ENCODE measurements around the gene LINGO1.

Gene LINGO1

DNA sequence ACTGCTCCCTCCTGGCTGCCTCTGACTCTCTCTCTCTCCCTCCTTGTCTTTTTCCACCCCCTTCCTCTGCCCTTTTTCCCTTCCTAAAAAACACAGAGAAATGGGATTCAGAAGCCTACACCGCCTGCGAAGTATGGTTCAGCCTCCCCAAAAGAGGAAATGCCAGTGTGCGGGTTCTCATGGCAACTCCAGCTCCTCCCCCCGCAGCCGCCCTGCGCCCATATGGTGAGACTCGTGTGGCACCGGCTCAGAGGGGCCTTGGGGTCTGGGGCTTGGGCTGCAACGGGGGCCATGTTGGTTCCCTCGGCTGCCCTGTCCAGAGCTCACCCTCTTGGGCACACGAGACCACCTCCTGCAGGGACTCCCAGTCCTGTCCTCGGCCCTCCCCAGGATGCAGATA, 23.6 kb upstream of the LINGO1 start:
- no peak for DNase-seq (ENCODE audit: low spot score)

DNA sequence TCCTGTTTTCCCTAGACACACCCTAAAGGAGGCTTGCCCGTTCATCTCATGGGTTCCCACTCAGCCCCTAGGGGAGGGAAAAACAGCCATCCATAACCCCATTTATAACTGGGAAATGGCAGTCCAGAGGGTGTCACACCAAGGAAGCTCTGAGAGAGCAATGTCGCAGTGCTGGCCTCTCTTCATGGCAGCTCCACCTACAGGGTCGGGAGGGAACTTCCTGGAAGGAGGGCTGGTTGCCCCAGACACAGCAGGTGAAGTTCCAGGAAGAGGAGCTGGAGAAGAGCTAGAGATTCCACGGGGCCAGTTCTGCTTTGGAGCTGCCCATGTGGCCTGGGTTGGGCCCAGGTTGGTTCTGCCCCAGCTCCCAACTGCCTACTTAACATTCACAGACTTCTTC, 22.3 kb upstream of the LINGO1 start:
- no peak for DNase-seq (ENCODE audit: low spot score)

DNA sequence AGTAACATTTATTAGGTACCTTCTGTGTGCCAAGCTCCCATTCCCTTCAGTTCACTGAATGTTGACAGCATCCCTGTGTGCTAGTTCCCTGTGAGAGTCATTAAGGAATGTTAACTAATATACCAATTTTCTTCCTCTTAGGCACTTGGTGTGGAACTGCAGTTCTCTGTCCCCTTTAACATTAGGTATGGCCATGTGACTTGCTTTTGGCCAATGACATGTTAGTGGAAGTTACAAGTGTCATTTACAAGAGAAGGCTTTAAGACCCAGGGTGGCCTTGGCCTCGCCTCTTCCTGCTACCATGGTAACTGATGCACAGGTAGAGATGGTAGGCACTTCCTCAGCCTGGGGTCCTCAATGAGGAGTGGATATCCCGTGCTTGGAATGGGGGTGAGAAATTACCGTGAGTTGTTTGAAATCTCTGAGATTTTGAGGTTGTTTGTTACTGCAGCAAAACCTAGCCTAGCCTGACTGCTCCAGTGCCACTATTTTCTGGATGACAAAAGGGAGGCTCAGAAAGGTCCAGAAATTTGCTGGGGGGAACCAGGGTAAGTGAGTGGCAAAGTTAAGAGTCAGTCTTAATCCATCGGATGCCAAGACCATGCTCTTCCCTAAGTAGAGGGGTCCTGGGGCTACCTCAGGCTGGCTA, 21.2 kb upstream of the LINGO1 start:
- no peak for DNase-seq (ENCODE audit: low spot score)

DNA sequence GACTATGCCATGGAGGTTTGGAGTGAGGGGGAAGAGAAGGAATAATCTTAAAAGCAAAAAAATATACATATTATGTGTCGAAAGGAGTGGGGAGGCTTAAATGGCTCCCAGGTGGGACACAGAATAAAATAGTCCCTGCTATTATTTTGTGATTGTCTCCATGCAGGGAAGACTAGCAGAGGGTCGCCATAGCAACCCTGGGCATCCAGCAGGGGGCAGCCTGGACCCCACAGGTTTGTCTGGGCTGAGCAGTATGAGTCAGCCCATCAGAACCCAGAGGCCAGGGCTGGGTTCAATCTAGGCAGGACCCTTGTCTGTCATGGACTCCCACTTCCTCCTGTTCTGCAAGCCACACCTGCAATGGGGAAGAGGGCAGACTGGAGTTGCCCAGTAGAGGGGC, 17.6 kb upstream of the LINGO1 start:
- no peak for DNase-seq (ENCODE audit: low spot score)

DNA sequence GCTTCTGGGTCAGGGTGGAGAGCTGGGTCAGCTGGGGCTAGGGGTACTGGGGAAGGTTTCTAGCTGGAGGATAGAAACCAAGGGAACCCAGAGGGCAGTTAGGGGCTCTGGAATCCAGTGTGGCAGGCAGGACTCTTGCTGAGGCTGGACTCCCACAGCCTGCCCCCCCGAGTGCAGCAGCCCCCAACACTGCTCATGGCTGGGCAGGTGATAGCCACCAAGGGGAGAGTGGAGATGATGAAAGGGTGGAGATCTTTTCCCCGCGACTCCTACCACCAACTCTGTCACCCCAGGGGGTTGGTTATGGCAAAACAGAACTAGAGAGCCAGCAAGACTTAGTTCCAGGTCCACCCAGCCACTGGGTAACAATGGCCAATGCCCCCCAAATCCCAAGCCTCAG, 16.9 kb upstream of the LINGO1 start:
- no peak for DNase-seq (ENCODE audit: low spot score)

DNA sequence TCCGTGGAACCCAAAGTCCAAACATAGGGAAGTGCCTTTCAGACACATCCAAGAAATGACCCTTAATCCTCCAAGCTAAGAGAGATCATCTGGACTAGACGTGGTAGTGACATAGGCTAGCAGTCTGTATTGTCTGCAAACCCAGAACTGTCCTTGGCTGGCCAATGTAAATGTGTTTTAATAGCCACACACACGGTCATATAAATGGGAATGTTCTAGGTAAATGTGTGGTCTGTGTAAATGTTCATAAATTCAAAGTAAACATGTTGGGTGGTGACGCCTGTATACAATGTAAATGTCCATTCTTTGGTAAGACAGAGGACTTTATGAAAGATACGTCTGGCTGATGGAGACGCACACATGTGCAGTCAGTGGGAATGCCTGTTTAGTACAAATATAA, 16.3 kb upstream of the LINGO1 start:
- DNase-seq (ENCODE audit: low spot score), result no peak

DNA sequence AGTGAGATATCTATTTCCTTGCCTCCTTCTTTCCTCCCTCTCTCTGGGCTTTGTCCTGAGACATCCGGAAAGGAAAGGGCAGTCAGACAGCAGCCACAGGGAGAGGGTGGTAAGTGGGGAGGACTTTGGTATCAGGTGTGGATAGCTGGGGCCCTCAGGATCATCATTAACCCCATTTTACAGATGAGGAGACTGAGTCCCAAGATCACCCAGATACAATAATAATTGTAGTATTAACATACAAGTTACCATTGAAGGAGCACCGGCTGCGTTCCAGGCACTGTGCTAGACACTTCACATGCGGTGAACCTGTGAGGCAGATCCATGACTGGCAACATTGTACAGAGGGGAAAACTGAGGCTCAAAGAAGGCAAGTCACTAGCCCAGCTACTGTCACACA, 15.2 kb upstream of the LINGO1 start:
- DNase-seq (ENCODE audit: low spot score), result no peak

DNA sequence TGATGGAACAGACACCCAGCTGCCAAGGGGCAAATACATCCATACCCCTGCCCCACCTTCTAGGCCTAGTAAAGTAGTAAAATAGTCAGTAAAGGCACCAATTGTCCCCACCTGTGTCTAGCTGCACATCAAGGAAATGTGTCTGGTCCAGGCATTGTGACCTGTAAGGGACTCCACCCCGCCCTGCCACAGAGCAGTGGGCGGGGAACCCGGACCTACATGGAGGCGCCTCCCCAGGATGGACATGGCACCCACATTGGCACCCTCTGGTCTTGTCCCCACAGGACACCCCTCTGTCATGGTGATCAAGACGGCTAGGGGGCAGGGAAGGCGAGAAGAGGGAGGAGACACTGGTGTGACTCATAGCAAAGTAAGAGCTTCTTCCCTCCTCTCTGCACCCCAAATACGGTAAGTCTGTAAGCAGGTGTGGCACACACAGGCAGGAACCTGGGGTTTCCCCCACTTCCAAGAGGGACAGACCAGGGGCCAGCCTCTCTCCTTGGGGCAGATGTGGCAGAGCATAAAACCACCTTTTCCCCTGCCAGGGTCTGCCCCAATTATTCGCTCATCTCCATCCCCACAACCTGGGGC, 13.5 kb upstream of the LINGO1 start:
- no peak for DNase-seq (ENCODE audit: low spot score)

DNA sequence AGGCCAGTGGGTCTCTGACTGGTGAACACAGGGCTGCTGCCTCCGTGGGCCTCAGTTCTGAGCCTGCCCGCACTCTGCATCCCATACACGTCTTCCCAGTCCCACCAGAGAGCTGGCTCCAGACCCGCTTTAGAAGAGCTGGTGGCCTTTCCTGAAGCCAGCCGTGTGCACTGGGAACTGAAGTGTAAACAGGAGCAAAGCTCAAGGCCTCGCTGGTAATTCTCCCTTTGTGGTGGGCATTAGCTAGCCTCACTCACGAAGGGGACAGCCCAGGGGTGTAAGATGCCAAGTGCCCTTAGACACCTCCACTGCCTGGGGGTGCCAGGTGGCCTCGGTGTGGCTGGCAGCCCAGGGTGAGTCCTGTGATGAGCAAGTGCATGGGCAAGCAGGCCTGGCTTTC, 12.9 kb upstream of the LINGO1 start:
- DNase-seq (ENCODE audit: low spot score), result no peak

DNA sequence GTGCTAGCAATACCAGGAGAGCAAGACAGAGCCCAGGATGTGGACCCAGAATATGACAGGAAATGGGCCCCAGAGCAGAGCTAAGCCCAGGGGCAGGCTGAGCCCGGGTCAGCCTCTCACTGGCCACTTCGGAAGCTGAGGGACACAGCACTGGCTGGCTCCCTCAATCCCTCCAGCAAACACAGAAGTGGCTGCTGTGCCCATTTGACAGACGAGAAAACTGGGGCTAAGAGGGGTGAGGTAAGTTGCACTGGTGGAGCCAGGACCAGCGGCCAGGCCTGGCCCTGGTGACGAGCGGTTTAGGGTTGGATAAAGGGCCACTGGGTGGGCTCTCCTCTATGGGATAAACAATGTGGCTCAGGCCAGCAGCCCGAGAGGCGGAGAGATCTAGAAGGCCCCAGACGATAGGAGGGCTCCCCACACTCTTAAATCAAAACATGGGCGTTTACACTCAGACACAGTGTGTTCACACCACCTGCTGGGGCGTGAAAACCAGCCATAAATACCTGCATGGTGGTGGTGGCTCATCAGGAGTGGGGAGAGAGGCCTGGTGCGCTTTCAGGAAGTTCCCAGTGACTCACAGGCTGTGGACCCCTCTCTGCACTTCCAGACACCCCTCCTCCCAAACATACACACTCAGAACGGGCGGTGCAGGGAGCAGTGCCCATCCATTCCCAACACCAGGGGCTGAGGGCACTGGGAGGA, 12.0 kb upstream of the LINGO1 start:
- DNase-seq (ENCODE audit: low spot score), result no peak

DNA sequence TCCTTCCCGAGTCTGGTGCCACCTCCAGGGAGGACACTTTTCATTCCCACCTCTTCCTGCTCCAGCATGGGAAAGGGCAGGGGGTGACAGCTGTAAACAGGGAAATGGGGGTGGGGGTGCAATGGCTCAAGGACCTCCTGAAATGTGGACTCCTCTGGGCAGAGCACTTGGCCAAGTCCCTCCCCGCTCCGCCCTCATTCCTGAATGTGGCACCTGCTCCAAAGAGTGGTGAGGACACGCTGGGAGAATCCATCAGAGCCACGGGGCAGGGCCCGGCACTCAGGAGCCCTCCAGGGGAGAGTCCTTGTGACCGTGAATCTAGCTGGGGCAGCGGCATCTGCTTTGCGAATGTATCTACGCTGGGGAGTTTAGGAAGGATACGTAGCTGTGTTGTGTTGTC, 11.1 kb upstream of the LINGO1 start:
- no peak for DNase-seq (ENCODE audit: low spot score)

DNA sequence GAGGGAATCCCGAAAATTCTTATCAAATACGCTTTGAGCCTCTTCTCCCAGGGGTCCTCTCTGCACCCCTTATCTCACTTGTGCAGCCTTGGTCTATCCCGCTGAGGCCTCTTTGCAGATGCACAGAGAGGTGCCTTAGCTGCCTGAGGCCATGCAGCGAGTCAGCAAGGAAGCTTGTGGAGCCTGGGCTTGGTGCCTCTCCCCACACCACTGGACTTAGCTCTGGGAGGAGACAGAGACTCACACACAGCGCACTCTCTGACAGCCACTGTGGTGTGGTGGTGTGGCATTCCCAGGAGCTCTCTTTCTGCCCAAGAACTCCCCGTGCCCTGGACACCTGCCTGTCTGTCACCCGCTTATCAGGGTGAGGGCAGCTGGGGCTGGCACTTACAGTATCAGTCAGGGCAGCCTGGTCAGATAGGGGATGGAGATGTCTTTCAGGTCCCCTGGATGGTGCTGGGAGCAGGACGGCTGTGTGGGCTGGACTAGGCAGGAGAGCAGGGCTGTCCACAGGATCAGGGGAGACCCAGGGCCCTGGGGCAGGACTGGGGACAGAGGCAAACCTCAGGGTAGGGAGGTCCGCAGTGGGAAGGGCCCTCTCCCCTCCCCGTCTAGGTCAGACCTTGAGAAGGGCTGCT, 10.2 kb upstream of the LINGO1 start:
- DNase-seq (ENCODE audit: low spot score), result no peak

DNA sequence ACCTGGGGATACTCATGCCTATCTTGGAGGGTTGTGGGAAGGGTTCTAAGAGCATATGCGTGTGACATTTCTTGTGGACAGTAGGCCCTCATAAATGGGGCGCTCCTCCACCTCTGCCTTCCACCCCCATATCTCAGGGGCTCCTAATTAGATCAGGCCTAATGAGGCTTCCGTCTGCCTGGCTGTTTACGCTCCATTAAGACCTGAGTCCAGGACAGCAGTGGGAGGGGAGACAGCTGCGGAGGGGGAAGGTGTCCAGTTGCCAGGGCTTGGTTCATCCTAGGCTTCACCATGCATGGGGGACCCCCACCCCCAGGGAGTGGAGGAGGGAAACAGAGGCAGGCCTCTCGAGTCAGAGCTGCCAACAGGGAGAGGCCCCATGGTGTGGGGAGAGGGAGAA, 9.3 kb upstream of the LINGO1 start:
- no peak for DNase-seq (ENCODE audit: low spot score)

DNA sequence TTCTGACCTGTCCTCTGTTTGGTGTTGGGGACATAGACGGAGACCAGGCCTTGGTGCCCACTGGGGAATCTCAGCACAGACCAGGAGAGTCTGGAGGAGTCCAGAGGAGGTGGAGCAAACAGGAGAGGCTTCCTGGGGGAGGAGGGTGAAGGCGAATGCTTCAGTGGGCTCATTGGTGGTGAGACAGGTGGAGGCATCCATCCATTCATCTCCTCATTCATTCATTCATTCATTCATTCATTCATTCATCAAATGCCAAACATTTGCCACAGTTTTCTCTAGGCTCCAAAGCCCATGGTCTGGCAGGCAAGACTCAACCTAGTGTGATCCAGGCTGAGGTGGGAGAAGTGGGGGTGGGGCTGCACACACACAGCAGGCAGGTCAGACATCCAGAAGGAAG, 7.9 kb upstream of the LINGO1 start:
- no peak for DNase-seq (ENCODE audit: low spot score)

DNA sequence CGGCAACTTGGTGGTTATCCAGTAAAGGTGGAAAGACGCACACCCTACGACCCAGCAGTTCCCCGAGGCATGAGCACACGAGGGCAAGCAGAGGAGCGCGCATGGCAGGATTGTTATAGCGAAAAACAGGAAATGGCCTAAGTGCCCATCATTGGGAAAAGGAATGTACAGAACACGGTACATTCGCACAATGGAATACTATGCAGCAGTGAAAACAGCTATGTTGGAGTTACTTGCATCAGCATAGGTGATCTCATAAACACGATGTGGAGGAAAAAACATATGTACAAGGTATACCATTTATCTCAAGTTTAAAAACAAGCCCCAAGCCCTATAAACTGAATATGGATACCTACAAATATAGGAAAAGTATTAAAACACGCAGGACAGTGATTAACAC, 6.7 kb upstream of the LINGO1 start:
- no peak for DNase-seq (ENCODE audit: low spot score)

DNA sequence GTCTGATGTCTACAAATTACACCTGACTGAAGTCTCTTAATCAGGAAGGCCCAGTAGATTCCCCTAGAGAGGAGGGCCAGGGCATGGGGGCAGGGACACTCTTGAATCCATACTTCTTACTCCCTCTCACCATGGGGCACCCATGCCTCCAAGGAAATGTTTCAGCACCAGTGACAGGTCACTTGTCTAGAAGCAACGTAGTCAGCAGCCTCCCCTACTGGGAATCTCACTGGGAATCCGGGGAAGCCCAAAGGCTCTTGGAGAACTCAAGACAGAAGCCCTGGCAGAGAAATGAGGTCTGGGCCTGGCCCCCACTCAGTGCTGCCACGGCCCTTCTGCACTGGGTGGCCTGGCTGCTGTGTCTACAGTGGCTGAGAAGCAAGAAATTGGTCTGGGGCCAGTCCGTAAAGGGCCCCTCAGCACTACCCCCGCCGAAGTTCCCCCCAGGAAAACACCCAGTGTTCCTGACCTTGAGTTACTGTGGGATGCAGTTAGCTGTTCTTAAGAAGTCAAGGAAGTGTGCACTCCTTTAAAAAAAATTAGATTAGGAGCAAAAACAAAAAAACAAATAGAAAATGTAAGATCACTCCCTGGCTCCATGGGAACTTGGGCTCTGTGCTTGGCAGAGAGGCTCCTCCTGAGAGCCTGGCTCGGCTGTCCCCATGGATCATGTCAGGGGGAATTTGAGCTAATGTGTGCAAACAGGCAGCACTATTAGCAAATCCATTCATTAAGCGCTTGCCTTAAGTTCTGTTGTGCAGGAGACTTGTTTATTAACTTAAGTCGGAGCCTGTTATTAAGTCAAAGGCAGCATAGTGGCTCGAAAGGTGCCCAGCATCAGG, 5.4 kb upstream of the LINGO1 start:
- DNase-seq (ENCODE audit: low spot score), result no peak

DNA sequence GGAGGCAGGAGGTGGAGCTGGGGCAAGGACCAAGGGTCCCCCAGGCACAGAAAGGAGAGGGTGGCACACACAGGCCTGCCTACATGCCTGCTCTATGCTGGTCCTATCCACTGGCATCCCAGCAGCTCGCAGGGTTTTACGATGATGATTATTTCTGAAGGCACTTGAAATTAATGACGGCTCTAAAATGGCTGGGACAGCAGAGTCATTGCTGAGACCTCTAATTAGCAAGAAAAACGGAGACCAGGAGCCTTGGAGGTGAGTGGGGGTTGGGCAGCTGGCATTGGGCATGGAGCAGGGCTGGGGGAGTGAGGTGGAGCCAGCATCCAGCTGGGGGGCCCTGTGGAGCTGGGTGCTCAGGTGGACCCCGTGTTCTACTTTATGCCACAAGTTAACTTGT, 3.5 kb upstream of the LINGO1 start:
- DNase-seq (ENCODE audit: low spot score), result no peak

DNA sequence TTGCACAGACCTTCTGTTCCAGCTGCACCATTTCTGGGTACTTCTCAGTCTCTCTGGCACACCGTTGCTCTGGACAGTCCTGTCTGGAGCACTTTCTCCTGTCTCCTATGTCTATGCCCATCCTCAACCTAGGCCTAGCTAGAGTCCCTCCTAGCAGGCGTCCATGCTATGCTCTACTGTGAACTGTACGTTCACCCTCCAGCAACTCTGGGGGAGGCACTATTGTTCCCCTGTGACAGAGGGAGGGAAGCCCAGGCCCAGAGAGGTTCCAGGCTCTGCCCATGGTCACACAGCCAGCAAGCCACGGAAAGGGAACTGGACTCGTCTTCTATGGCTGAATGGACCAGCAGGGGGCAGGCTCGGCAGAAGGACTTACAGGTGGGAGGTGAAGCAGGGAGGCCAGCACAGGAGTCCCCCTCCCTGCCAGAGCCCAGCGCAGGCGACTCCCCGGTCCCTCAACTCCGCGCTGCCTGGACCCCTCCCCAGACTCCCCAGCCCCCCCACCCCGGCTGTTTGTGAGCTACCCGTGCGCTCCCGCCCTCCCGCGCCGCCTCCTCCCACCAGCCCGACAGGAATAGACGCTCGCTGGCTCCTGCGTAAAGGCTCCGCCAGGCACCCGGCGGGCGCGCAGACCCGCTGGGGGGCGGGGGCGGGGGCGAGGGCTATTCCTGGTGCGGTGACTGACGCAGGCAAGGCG, 1.7 kb upstream of the LINGO1 start:
- DNase-seq (ENCODE audit: low spot score), result peak; percentile 59

DNA sequence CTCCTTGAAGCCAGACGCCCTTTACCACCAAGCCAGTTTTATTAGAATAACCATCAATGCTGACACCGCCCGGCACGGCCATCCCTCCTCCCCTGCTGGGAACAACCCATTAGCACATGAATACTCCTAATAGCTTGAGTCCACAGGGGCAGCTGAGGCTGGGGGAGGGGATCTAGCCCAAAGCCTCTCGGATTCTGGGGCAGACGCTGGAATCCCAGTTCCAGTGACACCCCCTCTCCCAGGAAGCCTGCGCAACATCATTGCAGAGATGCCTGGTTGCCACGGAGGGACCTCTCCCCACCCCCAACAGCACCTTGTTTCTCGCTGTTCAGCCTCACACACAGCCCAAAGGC, 1.2 kb upstream of the LINGO1 start:
- DNase-seq (ENCODE audit: low spot score), result no peak

DNA sequence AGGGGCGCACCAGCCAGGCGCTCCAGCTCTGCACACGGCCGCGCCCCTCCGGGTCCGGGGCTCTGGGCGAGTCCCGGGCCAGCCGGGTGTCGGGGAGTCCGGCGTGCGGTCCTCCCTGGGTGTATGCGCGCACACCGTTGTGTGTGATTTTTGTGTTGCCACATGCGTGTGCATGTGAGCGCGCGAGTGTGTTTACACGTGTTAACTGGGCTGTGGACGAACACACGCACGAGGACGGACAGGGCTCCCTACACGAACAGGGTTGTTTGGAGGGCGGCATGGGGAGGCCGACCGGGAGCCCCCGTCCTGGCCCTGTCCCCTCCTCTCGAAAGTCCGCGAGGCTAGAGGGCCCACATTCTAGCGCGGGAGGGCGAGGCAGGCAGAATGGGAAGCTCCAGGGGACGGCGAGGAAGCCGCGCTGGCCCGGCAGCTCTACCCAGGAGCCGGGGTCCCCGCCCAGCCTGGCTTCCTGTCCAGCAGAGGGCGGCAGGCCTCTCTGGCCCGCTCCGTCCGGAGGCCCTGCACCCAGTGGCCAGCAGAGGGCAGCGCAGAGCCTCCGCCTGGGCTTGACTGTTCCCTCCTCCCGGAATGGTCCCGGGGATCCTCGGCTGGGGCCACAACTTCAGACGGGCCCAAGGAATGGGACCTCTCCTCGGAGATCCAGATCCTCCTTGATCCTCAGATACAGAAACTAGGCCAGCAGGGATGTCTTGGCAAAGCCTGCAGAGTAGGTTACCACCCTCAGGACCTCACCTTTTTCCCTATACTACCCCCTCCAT, 611 bp upstream of the LINGO1 start:
- peak; percentile 97 for DNase-seq (ENCODE audit: low spot score)
